GM10248 (cell line): ENCODE measurements around the gene MFAP2.

Source experiments
- CTCF ChIA-PET: fragments of 300-600 bp; sonication (Branson Sonifier 250); formaldehyde crosslinking; extraction: SDS; loops from one replicate; lab custom pipeline; 2021; ENCODE audit warnings: antibody characterized with exemption; lab: Yijun Ruan, JAX
- POLR2A ChIA-PET: fragments of 350-650 bp; sonication (Branson Sonifier 250); formaldehyde crosslinking; extraction: SDS; loops from one replicate; lab custom pipeline; 2020; ENCODE audit warnings: antibody characterized with exemption; lab: Yijun Ruan, JAX
- DNase-seq: peaks from one replicate; pipeline ENCODE4 v3.0.0; 2012; ENCODE audit errors: extremely low spot score
- TF ChIP-seq, protein P1 (sequence below): IDR thresholded peaks from 2 replicates; pipeline ENCODE4 v1.5.1; 2012; ENCODE audit warnings: mild to moderate bottlenecking, low read depth; ENCODE audit errors: extremely low read depth, missing control alignments, control extremely low read depth

The MFAP2 gene

DNA sequence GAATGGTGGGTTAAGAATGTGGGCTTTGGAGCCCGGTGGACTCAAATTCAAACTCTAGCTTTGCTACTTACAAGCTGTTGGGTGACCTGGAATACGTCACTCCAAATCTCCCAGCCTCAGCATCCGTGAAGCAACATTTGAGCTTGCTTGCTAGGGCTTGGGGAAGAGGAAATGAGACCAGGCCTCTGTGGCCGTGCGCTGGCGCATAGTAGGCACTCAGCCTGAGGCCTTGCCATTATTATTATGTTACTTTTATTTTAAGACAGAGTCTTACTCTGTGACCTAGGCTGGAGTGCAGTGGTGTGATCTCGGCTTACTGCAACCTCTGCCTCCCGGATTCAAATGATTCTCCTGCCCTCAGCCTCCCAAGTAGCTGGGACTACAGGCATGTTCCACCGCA, 12.3 kb upstream of the MFAP2 start:
- CTCF ChIA-PET: interaction anchor here (0.6 to 1.2 kb wide), 3 partner anchors 9 to 41 kb away, joined by 3 to 4 read pairs (median 4); no protein-coding TSS in a partner anchor
- TF ChIP-seq, protein P1, sequence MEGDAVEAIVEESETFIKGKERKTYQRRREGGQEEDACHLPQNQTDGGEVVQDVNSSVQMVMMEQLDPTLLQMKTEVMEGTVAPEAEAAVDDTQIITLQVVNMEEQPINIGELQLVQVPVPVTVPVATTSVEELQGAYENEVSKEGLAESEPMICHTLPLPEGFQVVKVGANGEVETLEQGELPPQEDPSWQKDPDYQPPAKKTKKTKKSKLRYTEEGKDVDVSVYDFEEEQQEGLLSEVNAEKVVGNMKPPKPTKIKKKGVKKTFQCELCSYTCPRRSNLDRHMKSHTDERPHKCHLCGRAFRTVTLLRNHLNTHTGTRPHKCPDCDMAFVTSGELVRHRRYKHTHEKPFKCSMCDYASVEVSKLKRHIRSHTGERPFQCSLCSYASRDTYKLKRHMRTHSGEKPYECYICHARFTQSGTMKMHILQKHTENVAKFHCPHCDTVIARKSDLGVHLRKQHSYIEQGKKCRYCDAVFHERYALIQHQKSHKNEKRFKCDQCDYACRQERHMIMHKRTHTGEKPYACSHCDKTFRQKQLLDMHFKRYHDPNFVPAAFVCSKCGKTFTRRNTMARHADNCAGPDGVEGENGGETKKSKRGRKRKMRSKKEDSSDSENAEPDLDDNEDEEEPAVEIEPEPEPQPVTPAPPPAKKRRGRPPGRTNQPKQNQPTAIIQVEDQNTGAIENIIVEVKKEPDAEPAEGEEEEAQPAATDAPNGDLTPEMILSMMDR: no peak
- POLR2A ChIA-PET: no interaction called here
- DNase-seq: no peak

DNA sequence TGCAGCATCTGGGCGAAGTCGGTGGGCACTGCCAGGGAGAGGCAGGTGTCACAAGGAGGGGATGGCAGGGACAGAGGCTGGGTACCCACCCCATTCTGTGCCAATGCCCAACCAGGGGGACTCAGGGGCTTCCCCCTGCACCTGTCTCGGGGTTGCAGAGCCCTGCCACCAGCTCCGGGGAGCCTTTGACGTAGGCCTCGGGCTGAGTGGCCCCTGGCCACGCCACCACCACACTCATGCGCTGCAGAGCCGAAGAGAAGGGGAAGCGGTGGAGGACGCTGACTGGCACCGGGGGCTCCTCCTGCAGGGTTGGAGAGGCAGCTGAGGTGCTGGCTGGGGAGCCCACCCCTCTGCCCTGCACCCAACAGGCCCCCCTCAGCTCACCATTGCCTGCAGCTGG, 11.7 kb upstream of the MFAP2 start:
- ChIA-PET POLR2A (no interaction called here), CTCF (interaction anchor here (0.9 to 1.2 kb wide), 2 partner anchors 32 to 40 kb away, joined by 3 to 4 read pairs; no protein-coding TSS in a partner anchor)
- TF ChIP-seq, protein P1: no peak
- no peak for DNase-seq

DNA sequence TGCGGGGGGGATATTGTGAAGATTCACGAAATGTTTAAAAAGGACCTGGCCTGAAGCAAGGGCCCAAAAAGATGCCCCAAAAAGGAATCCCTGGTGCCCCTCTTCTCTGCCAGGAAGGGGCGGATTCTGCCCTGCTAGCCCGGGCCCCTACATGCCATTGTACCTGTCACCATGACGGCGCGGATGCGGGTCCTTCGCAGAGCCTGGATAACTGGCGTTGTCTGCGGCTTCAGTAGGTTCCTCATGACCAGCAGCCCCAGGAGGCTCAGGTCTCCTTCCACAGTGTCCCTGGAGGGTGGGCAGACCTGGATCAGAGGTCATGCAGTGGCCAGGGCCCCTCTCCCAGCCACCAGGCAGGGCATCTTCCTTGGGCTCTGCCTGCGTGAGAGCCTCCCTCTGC, 11.2 kb upstream of the MFAP2 start:
- CTCF ChIA-PET: no interaction called here
- DNase-seq: no peak
- POLR2A ChIA-PET: no interaction called here
- TF ChIP-seq, protein P1: no peak

DNA sequence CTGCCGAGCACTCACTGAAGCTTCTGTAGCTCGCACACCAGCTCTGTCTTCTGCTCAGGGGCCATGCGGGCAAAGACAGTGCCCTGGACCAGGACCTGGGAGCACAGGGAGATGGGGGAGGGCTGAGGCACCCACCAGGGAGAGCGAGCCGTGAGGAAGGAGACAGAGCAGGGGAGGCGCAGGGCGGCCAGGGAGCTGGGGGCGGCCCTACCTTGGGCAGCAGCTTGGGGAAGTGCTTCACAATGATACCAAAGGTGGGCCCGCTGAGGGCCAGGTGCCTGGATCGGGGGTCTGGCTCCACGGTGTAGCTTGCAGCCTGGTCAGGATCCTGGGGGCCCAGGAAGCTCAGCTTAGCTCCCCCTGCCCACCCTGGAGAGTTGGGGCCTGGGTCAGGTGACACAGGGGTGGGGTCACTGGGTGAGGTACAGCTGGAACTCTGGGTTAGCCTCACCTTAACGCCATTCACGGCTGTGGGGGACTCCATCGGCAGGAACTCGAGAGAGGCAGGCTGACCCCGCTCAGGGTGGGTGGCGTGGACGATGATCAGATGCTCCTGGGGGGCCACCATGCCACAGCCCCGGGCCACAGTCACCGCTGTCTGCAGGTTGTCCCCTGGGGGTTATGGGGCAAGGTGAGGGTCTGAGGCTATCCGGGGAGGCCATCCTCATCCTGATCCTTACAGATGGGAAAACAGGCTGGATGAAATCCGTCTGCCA, 9.4 kb upstream of the MFAP2 start:
- DNase-seq: no peak
- CTCF ChIA-PET: interaction anchor here (0.8 to 2.0 kb wide), 3 partner anchors 25 to 29 kb away, joined by 3 to 5 read pairs (median 4); no protein-coding TSS in a partner anchor
- POLR2A ChIA-PET: no interaction called here
- TF ChIP-seq, protein P1: no peak

DNA sequence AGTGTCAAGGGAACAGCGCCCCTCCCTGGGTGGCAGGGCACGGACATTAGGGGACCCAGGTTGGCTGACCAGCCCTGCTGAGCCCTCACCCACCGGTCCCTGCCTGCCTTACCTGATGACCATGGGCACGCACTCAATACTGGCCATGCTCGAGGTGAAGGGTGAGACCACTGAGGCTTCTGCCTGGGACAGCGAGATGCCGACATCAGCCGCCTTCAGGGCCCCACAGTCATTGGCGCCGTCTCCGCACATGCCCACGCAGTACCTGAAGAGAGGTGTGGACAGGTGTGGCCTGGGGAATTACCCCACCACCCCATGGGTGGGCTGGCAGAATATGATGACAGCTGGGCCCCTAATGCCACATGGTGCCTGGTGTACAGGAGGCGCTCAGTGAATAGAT, 7.8 kb upstream of the MFAP2 start:
- DNase-seq: no peak
- ChIA-PET CTCF (interaction anchor here (1.1 to 1.4 kb wide), 2 partner anchors 26 to 27 kb away, joined by 3 read pairs; no protein-coding TSS in a partner anchor), POLR2A (no interaction called here)
- TF ChIP-seq, protein P1: no peak

DNA sequence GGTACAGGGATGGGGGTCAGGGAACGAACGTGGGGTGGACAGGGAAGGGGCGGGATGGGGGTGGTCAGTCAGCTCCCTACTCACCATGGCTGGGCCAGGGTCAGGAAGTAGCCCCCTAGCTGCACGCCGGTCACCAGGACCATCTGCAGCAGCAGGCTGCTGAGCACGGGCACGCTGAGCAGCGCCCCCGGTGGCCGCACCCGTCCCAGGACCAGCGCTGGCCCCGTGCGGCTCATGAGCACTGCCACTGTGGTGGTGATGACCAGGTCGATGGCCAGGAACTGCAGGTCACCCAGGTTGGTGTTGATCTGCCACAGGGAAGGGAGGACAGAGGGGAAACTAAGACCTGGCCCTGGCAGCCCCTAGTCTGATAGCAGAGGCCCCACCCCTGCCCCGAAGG, 6.5 kb upstream of the MFAP2 start:
- CTCF ChIA-PET: interaction anchor here (1.1 to 1.4 kb wide), 3 partner anchors 26 to 27 kb away, joined by 3 to 4 read pairs (median 3); no protein-coding TSS in a partner anchor
- no peak for DNase-seq
- POLR2A ChIA-PET: no interaction called here
- TF ChIP-seq, protein P1: peak; percentile 37
